Stomach (tissue), 4 donors: Measurements from ENCODE around the gene EIF4A2.

ENCODE experiments used
- CTCF ChIP-seq, 7 experiments: fragments of 450-650 bp in 4 of 7; fragments of 200-600 bp in 3 of 7; sonication (generic) in 3 of 7; IDR thresholded peaks; one replicate each; pipeline ENCODE4 v1.5.1; 2016 to 2019; ENCODE audit warnings: antibody characterized with exemption in 7 of 7, control low read depth in 2 of 7, mild to moderate bottlenecking in 1 of 7
- POLR2AphosphoS5 ChIP-seq, 3 donors: sonication (generic); formaldehyde crosslinking; IDR thresholded peaks; one replicate each; pipeline ENCODE4 v1.6.1; 2016; ENCODE audit warnings: antibody characterized with exemption in 3 of 3

GRCh38 chr3:186760141-186760833 lies 23.1 kb upstream of the EIF4A2 start:
- TF ChIP-seq CTCF (IDR thresholded peaks at IDR 0.05) (no peak), POLR2AphosphoS5 (IDR thresholded peaks at IDR 0.05) (peak in 2 of 3 donors; percentile 20 to 24)
